HG03060 (cell line): ENCODE measurements around the gene ZNF614.
"Not testable (repeated sequence)": the region's sequence is repeated elsewhere in the genome, so short reads cannot be mapped to it uniquely, and the experiment has no call there.

Source experiments
- ATAC-seq: cut with Tn5 transposase; IDR thresholded peaks from one replicate; pipeline ENCODE4 v1.9.1; 2021; ENCODE audit warnings: low read depth, moderate number of reproducible peaks; ENCODE audit not compliant: unreplicated experiment

ZNF614 gene

DNA sequence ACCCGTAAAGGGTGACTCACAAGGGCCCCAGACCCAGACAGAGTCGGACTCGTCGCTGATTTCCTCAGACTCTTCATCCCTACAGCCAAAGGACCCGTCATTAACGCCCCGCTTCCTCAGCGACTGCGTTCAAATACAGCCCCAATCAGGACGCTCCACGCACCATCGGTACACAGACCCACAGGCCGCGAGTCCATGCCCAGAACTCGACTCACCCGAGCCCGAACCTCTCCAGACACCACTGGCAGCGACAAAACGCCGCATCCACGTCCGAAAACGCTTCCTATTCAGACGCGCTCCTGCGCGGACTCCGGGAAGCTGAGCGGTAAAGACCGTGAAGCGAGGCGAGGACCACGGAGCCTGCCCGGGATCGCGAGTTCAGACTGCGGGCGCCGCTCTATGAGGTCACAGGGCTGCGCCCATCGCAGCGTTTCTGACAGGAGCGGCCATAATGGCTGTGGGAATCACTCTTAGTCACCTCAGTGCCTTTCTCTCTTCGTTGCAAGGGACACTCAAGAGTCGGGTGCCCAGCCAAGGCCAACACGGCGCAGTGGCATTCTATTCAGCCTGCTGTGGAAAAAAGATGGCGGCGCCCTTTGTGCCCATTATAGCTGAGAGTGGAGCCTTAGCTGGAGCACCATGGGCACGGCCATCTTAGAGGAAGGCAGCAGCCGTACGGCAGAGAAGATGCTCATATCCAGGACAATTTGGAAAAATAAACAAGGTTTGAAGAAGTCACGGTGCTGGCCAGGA, at the start of gene ZNF614:
Gene ZNF614 (minus strand): TSS at position 353 of the 753 bp plus-strand sequence. CDS start 2,634 bp downstream, outside the sequence.
- peak; percentile 62 for ATAC-seq

DNA sequence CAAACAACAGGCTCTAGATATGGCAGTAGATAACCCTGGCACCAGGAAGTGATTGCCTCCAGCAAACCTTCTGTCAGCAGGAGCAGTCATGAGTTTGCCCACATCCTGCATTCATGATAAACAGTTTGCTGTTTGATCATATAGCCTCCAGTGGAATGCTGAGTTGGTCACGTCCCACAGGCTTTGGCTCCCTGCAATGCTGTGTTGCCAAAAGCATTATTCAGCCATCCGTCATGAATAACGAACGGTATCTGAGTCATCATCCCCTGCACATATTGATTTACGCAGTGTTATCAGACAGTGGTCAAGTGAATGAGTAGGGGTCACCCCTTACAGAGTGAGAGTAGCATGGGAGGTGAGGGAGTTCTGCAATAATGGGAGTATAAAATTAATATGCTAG, 42.3 kb upstream of the ZNF614 start:
- ATAC-seq: no peak

DNA sequence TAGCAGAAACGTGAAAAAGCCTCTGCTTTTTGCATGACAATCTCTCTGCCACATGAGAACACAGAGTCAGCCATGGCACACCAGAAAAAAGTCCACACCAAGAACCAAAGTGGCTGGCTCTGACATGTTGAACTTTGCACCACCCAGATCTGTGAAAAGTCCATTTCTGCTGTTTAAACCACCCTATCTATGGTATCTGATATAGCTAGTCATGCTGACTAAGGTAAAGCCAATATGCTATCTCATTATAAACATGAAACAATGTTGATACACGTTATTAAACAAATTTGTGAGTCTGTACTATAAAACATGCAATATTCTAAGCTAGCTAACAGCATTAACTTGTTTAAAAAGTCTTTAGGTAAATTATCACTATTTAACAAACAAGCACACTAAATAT, 41.5 kb upstream of the ZNF614 start:
- no peak for ATAC-seq

DNA sequence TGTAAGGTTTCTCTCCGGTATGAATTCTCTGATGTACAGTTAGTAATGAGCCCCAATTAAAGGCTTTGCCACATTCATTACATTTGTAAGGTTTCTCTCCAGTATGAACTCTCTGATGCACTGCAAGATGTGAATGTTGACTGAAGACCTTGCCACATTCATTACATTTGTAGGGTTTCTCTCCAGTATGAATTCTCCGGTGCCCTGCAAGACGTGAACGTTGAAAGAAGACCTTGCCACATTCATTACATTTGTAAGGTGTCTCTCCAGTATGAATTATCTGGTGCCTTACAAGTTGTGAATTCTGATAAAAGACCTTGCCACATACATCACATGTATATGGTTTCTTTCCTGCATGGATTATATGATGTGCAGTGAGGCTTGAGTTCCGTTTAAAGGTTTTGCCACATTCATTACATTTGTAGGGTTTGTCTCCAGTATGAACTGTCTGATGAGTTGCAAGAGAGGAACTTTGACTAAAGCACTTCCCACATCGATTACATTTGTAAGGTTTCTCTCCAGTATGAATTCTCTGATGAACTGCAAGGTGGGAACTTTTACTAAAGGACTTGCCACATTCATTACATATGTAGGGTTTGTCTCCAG, 38.2 kb upstream of the ZNF614 start:
- ATAC-seq: no peak

DNA sequence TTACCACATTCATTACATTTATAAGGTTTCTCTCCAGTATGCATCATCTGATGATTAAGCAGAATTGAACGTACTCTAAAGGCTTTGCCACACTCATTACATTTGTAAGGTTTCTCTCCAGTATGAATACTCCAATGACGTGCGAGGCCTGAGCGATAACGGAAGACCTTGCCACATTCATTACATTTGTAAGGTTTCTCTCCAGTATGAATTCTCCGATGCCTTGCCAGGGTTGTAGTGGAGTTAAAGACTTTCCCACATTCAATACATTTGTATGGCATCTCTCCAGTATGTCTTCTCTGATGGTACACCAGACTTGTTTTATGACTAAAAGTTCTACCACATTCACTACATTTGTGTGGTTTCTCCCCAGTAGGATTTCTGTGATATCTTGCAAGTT, 37.2 kb upstream of the ZNF614 start:
- ATAC-seq: no peak

DNA sequence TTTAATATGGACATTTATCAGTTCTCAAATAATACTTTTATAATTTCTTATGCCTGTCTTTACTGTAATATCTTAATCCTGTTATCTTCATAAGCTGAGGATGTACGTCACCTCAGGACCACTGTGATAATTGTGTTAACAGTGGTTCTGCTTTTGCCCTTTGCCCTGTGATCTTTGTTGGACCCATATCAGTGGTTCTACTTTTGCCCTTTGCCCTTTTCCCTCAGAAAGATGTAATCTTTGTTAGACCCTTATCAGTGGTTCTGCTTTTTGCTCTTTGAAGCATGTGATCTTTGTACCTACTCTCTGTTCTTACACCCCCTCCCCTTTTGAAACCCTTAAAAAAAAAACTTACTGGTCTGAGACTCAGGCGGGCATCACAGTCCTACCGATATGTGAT, 28.3 kb upstream of the ZNF614 start:
- ATAC-seq: not testable (repeated sequence)

DNA sequence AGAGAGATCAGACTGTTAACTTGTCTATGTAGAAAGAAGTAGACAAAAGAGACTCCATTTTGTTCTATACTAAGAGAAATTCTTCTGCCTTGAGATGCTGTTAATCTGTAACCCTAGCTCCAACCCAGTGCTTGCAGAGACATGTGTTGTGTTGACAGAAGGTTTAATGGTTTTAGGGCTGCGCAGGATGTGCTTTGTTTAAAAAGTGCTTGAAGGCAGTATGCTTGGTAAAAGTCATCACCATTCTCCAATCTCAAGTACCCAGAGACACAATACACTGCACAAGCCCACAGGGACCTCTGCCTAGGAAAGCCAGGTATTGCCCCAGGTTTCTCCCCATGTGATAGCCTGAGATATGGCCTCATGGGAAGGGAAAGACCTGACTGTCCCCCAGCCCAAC, 23.6 kb upstream of the ZNF614 start:
- ATAC-seq: not testable (repeated sequence)

DNA sequence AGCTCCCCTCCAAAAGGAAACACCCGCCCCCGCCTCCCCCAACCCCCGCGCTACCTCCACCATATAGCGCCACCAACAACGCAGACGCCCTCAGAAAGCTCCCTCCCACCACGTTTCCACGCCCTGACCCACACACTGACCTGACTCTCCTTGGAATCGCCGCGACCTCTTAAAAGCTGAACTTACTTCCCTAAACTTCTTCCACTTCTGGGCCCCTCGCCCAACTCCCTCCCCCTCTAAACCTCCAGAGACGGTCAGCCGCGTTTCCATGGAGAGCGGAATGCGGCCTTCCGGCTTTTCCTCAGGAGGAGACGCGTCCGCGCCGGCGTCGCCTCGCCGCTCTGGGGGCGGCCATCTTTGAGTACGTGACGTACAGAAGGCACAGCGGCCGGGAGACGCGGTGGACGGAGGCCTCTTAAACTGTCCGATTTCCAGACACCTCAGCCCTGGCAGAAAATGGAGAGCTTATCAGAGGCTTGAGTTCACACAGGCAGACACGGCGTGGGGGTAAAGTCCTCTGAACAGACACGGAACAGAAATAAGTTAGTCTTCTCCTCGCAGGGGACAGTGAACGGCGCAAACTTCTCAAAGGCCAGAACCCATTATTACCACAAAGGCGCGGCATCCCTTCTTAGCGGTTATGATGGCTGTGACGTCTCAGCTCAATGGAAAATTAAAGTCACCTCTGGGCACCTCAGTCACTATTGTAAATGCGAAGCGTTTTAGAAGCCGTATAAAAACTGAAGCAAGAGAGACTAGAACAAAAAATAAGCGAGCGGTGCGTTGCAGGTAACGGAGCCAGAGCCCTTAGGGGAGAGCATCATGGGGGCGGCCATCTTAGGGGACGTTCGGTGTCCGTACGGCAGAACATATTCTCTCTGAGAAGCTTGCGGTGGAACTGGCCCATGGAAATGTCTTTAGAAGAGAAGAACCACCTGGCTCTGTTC, 20.6 kb upstream of the ZNF614 start, which contains the start of gene ZNF432:
Gene ZNF432 (minus strand): TSS at position 284 of the 947 bp plus-strand sequence. CDS start 1,970 bp downstream, outside the sequence.
- peak; percentile 41 for ATAC-seq

DNA sequence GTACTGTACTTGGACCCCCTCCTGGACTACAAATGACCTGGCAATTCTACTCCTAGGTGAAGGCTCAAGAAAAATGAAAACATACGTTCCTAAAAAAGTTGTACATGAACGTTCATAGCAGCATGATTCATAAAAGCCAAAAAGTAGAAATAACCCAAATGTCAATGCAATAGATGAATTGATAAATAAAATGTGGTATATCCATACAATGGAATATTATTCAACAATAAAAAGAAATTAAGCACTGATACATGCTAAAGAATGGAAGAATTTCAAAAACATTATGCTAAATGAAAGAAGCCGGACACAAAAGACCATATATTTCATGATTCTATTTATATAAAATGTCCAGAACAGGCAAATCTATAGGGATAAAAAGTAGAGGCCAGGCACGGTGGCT, 11.0 kb upstream of the ZNF614 start:
- no peak for ATAC-seq

DNA sequence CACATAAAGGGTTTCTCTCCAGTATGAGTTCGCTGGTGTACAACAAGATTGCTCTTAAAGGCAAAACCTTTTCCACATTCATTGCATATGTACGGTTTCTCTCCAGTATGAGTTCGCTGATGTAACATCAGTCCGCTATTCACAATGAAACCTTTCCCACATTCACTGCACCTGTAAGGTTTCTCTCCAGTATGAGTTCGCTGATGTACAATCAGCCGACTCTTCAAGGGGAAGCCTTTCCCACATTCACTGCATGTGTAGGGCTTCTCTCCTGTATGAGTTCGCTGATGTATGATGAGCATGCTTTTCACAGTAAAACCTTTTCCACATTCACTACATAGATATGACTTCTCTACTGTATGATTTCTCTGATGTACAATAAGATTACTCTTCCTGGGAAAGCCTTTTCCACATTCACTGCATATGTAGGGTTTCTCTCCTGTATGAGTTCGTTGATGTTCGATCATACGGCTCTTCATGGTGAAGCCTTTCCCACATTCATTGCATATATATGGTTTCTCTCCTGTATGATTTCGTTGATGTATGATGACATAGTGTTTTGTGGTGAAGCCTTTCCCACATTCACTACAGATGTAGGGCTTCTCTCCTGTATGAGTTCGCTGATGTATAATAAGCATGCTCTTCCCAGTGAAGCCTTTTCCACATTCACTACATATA, 6.0 kb upstream of the ZNF614 start:
- no peak for ATAC-seq

DNA sequence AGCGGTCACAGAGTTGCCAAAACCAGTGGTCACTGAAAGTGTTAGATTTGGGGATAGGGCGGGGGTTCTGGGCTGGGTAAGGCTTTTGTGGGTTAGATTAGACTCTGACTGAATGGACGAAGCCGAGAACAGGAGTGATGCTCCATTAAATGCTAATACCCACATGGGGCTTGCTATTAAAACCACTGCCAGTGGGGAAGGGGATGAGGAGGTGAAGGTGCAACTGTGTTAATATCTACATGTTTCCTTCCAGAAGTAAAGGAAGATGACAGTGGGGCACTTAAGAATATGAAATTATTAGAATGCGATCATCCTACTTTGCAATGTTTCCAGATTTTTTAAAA, 573 bp upstream of the ZNF614 start:
- ATAC-seq: no peak

DNA sequence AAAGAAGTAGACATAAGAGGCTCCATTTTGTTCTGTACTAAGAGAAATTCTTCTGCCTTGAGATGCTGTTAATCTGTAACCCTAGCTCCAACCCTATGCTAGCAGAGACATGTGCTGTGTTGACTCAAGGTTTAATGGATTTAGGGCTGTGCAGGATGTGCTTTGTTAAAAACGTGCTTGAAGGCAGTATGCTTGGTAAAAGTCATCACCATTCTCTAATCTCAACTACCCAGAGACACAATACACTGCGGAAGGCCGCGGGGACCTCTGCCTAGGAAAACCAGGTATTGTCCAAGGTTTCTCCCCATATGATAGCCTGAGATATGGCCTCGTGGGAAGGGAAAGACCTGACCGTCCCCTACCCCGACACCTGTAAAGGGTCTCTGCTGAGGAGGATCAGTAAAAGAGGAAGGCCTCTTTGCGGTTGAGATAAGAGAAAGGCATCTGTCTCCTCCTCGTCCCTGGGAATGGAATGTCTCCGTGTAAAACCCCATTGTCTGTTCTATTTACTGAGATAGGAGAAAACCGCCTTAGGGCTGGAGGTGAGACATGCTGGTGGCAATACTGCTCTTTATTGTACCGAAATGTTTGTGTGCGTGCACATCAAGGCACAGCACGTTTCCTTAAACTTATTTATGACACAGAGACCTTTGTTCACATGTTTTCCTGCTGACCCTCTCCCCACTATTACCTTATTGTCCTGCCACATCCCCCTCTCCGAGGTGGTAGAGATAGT, 1.8 kb downstream of the ZNF614 start:
- ATAC-seq: not testable (repeated sequence)

DNA sequence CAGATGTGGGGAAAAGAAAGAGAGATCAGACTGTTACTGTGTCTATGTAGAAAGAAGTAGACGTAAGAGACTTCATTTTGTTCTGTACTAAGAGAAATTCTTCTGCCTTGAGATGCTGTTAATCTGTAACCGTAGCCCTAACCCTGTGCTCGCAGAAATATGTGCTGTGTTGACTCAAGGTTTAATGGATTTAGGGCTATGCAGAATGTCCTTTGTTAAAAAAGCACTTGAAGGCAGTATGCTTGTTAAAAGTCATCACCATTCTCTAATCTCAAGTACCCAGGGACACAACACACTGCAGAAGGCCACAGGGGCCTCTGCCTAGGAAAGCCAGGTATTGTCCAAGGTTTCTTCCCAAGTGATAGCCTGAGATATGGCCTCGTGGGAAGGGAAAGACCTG, 3.7 kb downstream of the ZNF614 start:
- ATAC-seq: not testable (repeated sequence)

DNA sequence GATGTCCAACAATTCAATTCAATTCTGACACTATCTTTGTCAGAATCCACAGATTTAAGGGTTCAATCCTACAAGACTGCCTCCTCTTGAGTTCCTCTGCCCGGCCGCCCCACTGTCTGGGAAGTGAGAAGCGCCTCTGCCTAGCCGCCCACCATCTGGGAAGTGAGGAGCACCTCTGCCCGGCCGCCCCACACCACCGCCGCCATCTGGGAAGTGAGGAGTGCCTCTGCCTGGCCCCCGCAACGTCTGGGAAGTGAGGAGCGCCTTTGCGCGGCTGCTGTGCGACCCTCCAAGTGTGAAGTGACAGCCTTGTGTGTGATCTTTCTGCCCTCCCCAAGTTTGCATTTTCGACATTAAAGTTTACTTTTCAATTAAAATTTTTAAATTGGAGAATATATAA, 6.0 kb downstream of the ZNF614 start:
- no peak for ATAC-seq

DNA sequence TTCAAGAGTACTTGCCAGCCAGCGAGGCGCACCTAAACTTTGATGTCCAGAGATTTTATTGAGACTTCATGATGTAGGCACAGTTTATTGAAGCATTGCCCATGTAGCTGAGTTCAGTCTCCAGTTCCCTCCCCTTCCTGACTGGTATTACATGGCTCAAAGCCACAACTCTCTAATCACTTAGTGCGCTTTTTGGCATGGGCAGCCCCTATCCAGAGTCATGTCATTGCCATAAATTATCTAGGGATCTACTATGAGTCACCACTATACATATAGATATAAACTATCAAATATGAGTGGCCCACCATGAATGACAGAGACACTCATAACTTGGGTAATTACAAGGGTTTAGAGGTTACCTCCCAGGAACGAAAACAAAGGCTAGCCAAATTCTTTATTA, 7.7 kb downstream of the ZNF614 start:
- ATAC-seq: no peak

DNA sequence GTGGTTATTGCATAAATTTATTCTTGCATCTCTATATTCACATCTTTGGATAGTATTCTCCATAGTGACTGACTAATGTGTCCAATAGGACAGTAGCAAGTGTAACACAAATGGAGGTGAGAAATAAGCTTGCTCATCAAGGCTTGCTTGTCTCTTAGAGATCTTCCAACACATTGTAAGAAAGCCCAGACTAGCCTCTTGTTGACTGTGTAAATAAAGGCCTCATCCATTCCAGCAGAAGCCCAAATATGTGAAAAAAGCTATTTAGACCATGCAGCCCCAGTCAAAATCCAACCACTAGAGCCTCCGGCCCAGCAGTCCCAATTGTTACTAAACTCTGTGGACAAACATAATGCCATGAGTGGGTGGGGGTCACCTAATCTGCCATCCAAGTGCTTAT, 17.5 kb downstream of the ZNF614 start:
- no peak for ATAC-seq

DNA sequence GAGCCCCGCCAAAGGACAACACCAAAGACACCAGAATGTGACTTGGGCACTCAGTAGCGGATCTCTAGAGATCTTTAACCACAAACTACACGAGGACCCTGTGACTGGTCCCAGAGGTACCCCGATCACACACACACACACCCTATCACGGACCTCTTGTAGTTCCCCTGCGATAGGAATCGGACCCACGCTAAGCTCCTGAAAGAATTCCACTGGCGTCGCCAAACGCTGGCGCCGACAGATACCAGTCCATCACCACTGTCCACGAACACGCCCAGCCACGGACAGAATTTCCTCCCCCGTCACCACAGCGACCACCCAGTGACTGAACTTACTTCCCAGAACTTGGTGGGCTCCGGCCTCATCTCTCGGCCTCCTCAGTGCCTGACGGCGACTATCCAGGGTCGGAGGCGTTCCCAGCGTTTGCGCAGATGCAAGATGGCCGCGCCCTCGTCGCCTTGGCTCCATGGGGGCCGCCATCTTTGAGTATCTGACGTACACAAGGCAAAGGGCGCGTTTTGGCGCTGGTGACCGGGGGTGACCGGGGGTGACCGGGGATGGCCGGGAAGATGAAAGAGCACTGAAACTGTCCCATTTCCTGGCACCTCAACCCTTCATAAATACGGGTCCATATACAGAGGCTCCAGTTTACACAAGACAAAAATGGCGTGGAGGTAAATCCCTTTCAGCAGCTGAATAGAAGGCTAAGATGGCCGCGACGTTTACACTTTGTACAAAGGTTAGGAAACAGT, 20.2 kb downstream of the ZNF614 start, which contains the start of gene ZNF615:
Gene ZNF615 (minus strand): TSS at position 406 of the 752 bp plus-strand sequence. CDS start 4,500 bp downstream, outside the sequence.
- no peak for ATAC-seq

DNA sequence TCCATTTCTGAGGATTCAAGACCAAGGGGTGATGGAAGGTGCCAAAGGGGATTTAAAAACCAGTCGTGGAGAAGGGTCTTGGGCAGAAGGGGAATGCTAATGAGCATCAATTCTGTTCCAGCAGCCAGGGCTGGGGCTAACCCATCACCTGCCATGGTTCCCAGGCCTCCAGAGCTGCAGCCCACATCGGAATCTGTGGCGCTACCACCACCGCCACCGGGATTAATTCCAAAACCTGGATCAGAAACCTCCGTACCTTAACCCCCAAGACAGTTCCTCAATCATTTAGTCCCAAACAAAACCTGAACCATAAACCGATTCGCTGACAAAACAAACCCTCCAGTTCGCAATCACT, 20.8 kb downstream of the ZNF614 start:
- no peak for ATAC-seq

DNA sequence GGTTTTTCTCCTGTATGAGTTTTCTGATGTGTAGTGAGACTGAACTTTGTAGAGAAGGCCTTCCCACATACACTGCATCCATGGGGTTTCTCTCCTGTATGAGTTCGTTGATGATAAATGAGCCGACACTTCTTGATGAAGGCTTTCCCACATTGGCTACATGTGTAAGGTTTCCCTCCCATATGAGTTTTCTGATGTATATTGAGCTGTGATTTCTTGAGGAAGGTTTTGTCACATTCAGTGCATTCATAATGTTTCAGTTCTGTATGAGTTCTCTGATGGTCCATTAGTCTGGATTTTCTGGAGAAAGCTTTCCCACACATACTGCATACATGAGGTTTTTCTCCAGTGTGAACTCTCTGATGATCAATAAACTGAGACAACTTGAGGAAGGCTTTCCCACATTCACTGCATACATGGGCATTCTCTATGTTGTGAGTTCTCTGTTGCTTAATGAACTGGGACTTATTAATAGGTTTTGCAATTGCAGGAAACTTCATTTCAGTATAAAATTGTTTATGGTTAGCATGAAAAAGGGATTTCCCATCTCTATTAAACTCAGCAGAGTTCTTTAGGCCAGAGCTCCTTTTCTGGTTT, 34.0 kb downstream of the ZNF614 start:
- no peak for ATAC-seq
